GM12864 (cell line): Measurements from ENCODE around the gene RASAL2.

Experiments
- DNase-seq: peaks from one replicate; pipeline ENCODE4 v3.0.0-alpha.2; 2011; ENCODE audit warnings: low read depth
- H3K4me3 ChIP-seq: 2 replicates; pipeline ENCODE4 v1.5.1; 2011; ENCODE audit warnings: mild to moderate bottlenecking, low read depth, low read length, control low read depth
- CTCF ChIP-seq: IDR thresholded peaks from 2 replicates; pipeline ENCODE4 v1.5.1; 2011; ENCODE audit warnings: low read depth, mild to moderate bottlenecking, moderate library complexity, low read length, control low read depth, inconsistent platforms; ENCODE audit errors: missing control alignments

Gene RASAL2

GRCh38 chr1:178393370-178393769, 299.5 kb downstream of the RASAL2 start:
- TF ChIP-seq CTCF = no peak
- no peak overlapping the region for H3K4me3 ChIP-seq
- no peak for DNase-seq

- no peak for DNase-seq
- TF ChIP-seq CTCF = no peak
- H3K4me3 ChIP-seq = no peak overlapping the region
Measured at GRCh38 chr1:178396789-178397188, 302.9 kb downstream of the RASAL2 start.

GRCh38 chr1:178397678-178398077, 303.8 kb downstream of the RASAL2 start:
- TF ChIP-seq CTCF = no peak

GRCh38 chr1:178399177-178399728, 305.3 kb downstream of the RASAL2 start:
- no peak overlapping the region for H3K4me3 ChIP-seq
- DNase-seq = no peak
- no peak for TF ChIP-seq CTCF

More at GRCh38 chr1:178397678-178398077, 303.8 kb downstream of the RASAL2 start:
- no peak for DNase-seq
- H3K4me3 ChIP-seq = no peak overlapping the region

GRCh38 chr1:178405137-178405536, 311.2 kb downstream of the RASAL2 start:
- no peak for DNase-seq
- no peak overlapping the region for H3K4me3 ChIP-seq
- TF ChIP-seq CTCF = no peak

GRCh38 chr1:178407215-178407614, 313.3 kb downstream of the RASAL2 start:
- TF ChIP-seq CTCF = no peak
- DNase-seq = no peak
- no peak overlapping the region for H3K4me3 ChIP-seq

GRCh38 chr1:178407655-178408054, 313.8 kb downstream of the RASAL2 start:
- no peak overlapping the region for H3K4me3 ChIP-seq
- no peak for DNase-seq
- TF ChIP-seq CTCF = no peak
